GM21390 (cell line): Measurements from ENCODE around the gene VOPP1.
"Not testable (repeated sequence)": the region's sequence is repeated elsewhere in the genome, so short reads cannot be mapped to it uniquely, and the experiment has no call there.

ENCODE experiments used
- ATAC-seq: cut with Tn5 transposase; IDR thresholded peaks from one replicate; pipeline ENCODE4 v1.9.1; 2021; ENCODE audit not compliant: unreplicated experiment

VOPP1 gene

GRCh38 chr7:55582656-55583055 lies 10.4 kb upstream of the VOPP1 start:
- not testable (repeated sequence) for ATAC-seq

- ATAC-seq, result no peak
Observed at GRCh38 chr7:55576753-55577152, 4.5 kb upstream of the VOPP1 start.

DNA sequence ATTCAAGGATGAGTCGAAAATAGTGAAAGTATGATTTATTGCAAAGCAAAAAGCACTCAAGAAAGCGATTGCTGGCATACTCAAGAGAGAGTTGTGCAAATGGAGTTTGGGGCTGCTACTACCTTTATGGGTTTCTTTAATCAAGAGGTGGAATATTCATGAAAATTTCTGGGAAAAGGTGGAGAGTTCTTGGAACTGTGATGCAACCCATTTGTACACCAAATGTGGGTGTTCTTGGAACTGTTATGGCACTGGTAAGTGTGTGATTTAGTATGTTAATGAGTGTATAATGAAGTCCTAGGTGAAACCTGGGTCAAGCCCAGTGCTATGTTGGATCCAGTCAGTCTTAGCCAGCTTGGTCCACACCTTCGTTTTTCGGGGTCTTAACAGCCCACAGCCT lies 3.4 kb upstream of the VOPP1 start:
- no peak for ATAC-seq

DNA sequence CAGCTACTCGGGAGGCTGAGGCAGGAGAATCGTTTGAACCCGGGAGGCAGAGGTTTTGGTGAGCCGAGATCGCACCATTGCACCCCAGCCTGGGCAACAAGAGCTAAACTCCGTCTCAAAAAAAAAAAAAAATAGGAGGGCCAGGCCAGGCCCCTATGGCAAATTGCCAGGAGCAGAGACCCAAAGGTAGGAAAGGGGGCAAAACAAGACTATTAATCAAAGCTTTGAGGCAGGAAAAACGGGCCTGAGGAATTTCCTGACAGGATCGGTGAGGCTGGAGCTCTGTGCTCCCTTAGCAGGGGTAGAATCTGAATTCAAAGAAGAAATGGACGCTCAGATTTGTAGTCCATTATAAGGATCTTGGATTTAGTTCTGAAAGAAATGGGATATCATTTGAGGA lies 2.8 kb upstream of the VOPP1 start:
- no peak for ATAC-seq

DNA sequence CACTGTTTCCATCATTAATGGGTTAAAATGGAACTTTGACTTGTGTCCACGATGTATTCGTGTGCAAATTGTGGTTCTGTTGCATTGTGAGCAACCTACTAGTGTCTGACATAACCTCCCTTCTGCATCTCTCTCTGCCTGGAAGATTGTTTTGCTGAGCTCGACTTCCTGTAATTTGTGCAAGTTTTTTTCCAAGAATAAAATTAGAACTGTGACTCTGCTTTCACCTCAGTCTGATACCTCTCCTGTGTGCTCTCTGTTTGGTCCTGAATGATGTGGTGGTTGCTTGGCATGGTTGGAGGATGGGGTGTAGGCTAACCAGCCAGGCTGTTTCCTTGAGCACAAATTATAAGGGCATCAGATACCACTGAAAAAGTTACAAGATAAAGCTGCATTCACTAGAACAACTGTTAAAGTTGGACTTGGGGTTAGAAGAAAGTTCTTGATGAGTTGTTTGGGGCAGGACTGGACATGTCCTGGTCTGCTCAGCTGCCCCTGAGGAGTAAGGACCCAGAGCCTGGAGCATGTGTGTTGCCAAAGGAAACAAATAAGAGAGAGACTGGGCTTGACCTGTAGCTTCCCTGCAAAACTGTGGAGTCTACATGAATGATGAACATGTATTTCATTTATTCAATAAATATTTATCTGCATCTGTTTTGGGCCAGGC lies 1.9 kb upstream of the VOPP1 start:
- ATAC-seq, result no peak

DNA sequence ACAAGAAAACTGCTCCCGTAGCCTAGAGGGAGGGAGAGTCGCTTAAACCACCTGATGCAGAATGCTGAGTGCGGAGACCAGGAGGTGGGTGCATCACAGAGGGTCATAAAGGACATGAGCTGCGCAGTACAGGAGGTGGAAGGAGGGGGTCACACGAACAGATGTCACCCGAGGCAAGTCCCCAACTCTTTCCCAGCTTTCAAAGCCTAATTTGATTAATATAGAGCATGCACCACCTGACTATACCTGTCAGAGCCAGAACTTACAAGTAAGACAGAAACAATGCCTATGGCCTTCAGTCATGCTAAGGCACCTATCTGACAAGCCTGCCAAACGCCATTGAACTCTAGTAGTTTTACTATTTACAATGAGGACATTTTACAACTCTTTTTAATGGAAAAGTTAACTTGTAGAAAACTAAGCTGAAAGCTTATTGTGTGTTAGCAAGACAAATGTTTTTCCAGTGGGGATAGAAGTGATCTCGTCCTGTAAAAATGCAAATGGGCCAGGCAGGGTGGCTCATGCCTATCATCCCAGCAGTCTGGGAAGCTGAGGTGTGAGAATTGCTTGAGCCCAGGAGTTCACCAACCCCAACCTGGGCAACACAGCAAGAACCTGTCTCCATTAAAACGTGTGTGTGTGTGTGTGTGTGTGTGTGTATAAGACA lies 1.1 kb upstream of the VOPP1 start:
- ATAC-seq, result no peak

DNA sequence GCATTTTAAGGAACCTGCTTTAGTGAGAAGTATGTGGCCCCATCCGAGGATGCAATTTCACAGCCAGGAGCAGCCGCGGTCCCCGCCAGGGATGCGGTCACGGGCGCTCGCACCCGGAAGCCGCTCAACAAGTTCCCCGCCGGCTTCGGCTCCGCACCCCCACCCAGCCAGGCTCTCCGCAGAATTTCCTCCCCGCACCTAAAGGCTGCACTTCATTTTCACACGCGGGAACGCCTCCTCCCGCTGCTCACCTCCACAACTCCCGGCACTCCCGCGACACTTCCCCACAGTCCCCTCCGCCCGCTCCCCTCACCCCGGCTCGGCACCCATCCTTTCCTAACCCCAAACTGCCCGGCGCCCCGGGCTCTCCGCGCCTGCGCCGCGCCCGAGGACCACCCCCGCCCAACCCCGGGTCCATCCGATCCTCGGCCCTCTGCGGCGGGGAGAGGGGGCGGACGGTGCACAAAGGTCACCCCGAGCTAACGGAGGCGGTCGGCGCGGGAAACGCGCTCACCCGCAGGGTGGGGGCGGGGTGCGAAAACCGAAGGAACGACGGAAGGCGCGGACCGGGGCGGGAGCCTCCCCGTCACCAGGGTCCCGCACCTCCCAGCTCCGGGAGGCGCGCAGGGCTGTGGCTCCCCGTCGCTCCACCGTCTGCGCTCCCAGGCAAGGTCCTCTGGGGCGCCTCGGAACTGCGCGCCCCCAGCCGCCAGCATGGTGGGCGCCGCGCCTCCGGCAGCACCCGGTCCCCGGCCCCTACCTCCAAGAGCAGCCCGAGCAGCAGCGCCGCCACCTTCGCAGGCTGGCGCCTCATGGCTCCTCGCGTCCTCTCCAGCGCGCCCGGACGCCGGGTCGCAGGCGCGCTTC lies 558 bp downstream of the VOPP1 start:
- peak; percentile 17 for ATAC-seq

DNA sequence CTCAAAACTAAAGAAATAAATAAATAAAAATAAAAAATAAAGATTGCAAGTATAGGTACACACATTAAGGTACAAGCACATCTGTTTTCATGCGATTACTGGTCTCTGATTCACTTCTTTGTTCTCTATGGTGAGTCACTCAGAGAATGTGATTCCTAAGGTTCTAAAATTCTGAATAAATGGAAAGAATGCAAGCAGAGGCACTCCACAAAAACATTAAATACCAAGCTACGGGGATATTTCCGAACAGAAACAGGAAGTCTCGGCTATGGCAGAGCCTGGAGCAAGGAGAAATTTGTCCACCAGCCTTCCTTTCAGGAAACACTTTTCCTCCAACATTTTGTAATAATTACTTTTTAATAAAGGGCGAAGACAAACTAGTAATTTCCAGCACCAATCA lies 1.4 kb downstream of the VOPP1 start:
- ATAC-seq, result no peak

DNA sequence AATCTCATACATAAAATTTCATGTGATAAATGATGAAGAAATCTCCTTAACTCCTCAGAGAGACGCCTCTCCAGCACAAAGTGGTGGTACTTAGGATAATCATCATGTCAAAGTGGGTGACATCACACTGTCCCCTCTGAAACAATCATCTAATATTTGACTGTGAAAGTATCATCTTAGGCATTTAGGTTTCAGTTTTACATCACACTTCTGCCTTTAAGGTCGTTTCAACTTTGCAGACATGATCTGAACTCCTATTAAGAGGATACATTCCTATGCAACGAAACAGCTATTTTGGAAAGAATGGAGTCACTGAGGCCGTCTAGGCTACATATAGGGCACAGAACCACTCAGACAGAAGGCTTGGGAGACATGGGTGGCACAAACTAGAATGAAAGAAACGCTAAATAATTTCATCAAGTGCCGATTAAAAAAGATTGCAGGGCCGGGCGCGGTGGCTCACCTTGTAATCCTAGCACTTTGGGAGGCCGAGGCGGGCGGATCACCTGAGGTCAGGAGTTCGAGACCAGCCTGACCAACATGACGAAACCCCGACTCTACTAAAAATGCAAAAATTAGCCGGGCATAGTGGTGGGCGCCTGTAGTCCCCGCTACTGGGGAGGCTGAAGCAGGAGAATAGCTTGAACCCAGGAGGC lies 2.0 kb downstream of the VOPP1 start:
- peak; percentile 36 for ATAC-seq

DNA sequence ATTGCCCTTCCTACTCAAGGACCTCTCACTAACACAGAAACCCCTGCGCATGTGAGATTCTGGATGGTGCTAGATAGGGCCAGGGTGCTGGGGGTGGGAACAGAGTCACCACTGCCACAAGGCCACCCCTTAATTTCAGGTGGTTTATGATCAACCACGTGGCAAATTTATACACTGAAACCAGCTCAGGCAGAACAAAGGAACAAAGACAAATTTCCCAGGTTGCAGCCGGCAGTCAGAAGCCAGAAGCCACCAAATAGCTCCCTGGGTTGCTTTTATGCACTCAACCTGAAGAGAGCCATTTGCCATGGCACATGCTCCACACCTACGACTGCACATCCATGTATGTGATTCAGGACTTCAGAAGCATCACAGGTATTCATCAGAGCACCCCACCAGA lies 2.5 kb downstream of the VOPP1 start:
- ATAC-seq, result peak; percentile 26

DNA sequence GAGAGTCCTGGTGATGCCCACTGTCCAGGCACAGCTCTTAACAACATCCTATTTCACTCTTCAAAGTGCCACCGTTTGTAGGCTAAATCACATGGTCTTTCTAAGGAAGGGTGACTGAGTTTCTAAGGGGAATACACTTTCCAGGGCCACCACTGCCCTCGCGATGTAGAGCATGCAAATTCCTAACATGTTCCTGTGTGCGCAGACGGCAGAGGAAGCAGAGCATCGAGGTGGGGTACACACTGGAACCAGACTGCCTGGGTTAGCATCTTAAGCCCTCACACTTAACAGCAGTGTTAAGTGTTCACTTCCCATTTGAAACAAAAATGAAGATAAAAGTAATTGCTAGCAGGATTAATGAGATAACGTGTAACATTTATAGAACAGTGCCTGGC lies 3.0 kb downstream of the VOPP1 start:
- no peak for ATAC-seq

- no peak for ATAC-seq
Observed at GRCh38 chr7:55568613-55569268, 3.6 kb downstream of the VOPP1 start.

DNA sequence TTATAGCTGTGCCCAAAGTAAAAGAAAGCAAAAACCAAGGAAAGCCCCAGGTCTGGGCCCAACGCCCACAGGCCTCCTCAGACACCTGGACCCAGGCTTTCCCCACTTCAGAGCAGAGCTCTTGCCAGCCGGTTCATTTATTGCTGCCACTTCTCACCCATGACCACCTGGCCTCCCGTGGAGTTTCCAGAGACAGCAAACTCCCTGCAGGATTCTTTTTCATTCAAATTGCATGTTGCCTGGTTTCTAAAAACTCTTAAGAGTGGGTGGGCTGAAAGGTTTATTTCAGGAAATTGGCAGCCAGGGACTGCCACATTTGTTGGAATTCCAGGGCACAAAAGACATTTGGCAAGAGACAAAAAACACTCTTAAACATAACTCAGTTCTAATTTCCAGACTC lies 4.7 kb downstream of the VOPP1 start:
- no peak for ATAC-seq

DNA sequence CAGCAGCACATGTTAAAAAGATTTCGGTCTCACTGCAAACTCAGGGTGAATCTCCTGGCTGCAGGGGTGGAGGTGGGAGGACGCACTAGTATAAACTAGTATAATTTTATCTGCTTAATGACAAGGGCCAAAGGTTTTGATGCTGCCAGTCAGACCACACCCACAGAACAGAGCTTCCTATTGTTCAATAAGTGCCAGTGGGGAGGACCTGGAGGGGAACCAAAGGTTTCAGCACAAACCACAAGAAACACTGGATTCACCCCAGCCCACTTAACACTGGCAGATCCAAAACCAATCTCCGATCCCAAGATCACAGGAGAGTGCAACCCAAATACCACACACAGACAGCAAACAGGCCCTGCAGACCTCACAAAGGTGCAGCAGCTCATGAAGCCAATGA lies 6.6 kb downstream of the VOPP1 start:
- no peak for ATAC-seq

- no peak for ATAC-seq
Observed at GRCh38 chr7:55563596-55564325, 8.5 kb downstream of the VOPP1 start.

DNA sequence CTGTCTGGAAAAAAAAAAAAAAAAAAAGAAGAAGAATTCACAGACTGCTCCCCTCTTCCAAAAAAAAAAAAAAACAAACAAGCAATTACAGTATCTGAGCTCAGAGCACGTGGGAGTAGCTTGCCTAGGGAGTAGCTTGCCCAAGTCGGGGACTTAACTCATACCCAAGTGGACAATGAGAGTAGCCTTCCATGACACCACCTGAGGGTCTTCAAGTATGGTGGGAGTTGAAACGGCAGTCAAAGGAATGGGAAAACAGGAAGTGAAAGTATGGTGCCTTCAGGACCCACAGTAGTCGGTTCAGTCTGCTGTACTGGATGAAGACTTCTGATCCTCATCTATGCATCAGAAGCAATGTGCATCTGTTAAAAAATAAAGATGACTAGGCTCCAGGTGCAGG lies 10.6 kb downstream of the VOPP1 start:
- no peak for ATAC-seq

GRCh38 chr7:55558962-55559920 lies 13.1 kb downstream of the VOPP1 start:
- ATAC-seq, result no peak

GRCh38 chr7:55557666-55558188 lies 14.6 kb downstream of the VOPP1 start:
- peak; percentile 82 for ATAC-seq

DNA sequence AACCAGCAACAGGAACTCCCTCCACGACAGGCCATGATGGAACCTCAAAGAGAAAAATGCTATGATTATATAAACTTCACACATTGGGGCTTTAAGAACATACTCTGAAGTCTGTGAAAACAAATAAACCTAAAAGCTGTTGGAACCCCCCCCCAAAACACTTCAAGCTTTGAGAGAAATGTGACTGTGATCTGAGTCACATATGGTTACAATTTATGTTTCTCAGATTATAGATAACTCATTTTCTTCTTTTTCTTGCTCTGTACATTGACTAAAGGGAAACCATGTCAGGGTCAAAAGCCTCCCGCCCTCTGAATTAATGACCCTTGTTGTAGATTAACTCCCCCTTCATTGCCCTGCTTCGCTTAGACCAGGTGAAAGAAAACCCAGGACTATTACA lies 15.8 kb downstream of the VOPP1 start:
- ATAC-seq, result no peak
